HTR-8/SVneo (cell line): ENCODE results near the gene PUDP.

ENCODE experiments used
- DNase-seq: peaks from one replicate; pipeline ENCODE4 v3.0.0; 2011; ENCODE audit warnings: low spot score, mixed read lengths; ENCODE audit not compliant: insufficient read length
- FAIRE-seq: peaks from 2 replicates; lab custom pipeline; 2011; peaks lifted over from hg19 to GRCh38; lab: Jason Lieb, UNC

Gene PUDP

DNA sequence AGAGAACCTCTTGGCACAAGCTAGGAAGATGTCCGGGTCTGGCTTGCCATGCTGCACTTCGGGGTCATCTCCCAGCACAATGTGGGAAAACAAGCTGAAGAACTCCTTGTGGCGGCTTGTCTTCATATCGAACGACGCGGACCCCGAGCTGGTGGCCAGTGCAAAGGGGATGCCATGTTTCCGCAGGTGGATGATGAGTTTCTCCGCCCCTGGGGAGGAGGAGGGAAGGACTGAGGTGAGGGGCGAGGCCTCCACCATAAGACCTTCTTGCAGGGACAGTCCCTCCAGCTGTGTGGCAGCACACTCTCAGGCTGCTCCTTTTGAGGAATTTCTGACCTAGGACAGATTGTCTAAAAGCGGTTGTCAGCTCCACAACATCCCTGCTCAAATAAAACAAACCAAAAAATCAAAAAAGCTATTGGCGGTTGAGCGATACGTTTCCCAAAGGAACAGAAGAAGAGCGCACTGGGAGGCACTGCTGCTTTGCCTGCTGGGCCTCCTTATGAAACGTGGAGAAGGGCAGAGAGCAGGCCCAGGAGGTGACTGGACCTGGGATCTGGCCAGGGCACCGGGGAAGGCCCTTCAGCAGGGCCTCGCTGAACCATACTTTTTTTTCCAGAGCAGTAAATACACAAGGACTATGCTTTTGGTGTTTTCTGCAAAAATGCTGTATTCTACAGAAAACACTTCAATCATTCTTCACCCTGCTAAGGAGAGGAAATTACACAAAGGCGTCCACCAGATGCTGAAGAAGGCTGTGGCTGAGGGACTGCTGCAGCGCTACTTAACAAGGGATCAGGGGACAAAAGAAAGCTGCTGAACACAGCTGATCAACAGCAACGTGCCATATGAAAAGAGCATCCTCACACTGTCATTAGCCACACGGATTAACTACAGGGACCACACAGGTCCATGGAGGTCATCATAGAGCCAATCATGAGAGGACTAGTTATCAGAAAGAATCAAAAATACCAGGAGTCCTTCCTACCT lies 70.4 kb downstream of the PUDP start:
- DNase-seq (no peak), FAIRE-seq (no peak)

DNA sequence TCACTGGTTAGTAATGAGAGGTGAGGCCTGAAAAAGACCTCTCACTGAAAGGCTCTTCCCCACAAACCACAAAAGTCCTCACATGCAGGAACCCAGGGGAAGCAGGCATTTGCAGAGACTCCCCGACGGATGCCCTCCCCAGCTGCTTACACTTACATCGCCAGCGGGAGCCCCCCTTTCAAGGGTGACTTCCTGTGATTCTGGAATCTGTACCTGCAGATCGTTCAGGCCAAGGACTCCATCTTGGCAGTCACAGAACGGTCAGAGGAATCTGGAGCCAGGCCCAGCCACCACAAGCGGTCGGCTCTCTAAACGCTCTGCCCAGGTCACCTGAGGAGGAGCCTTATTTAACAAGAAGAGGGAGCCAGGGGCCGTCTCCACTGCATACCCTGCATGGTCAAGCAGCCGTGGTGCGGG lies 71.7 kb downstream of the PUDP start:
- DNase-seq: no peak

GRCh38 chrX:7074908-7075204 lies 73.1 kb downstream of the PUDP start:
- FAIRE-seq: no peak
- DNase-seq: no peak

More for the DNA sequence above, 71.7 kb downstream of the PUDP start:
- FAIRE-seq: no peak

DNA sequence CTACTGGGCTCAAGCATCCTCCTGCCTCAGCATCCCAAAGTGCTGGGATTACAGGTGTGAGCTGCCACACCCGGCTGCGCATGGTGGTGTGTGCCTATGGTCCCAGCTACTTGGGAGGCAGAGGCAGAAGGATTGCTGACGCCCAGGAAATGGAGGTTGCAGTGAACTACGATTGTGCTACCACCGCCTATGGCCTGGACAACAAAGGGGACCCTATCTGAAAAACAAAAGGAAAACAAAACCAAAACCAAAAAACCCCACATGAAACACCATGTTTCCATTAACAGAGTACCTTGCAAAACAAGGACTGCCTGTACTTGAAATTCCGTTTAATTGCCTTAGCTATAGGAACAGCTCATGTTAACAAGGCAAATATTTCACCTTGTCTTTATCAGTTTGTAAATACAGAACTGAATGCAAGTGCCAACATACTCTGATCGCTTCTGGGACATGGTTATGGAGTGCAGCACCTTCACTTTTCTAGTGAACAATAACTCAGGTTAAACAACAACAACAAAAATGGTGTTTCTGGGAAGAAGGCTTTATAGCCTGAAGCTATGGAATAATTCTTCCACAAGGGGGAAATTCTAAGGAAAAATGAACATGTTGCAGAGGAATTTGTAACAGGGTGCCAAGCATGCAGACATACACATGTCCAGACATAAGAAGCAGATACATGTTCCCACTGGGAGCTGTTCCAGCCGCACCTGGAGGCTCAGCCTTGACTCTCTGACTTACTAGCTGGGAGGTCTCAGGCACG lies 73.6 kb downstream of the PUDP start:
- DNase-seq (no peak), FAIRE-seq (no peak)

- DNase-seq (no peak), FAIRE-seq (no peak)
Observed at GRCh38 chrX:7073336-7073735, 74.6 kb downstream of the PUDP start.

GRCh38 chrX:7072856-7073255 lies 75.1 kb downstream of the PUDP start:
- DNase-seq (no peak), FAIRE-seq (no peak)

GRCh38 chrX:7071390-7071789 lies 76.6 kb downstream of the PUDP start:
- DNase-seq (no peak), FAIRE-seq (no peak)

DNA sequence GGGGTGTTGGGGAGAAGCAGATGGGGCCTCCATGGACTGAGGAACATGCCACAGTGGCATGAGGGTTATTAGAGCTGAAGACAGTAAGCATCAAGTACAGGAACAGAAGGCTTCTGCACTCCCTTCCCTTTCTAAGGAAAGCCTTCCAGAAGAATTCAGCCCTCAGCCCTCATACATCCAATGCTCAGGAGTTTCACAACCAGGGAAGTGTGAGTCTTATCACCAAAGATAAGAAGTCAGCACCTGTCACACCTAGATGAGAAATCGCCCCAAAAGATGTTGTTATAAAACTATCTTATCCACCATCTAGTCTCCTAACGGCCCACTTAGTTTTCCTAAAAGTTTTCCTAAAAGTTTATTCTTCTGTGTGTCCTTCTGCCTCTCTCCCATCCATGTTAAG lies 78.4 kb downstream of the PUDP start:
- no peak for DNase-seq
- FAIRE-seq: no peak

GRCh38 chrX:7068939-7069367 lies 79.0 kb downstream of the PUDP start:
- FAIRE-seq: peak; percentile 31
- DNase-seq: peak; percentile 21

DNA sequence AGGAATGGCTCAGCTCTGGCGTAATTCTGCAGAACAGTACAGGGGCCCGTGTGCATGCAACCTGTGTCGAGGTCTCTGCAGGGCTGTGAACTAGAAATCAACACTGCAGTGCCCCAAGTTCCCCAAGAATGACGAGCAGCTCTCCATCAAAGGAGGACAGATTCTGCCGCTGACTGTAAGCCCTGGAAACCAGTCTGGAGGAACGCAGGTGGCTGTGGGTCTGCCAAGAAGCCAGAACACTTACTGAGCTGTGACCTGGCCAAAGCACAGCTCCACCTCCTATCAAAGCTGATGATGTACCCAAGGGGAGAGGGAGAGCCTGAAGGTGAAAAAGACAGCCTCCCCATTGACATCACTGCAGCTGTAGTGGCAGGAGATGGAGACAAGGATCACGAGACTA lies 80.7 kb downstream of the PUDP start:
- no peak for FAIRE-seq
- DNase-seq: no peak

- FAIRE-seq: no peak
- no peak for DNase-seq
Observed at GRCh38 chrX:7065473-7065872, 82.5 kb downstream of the PUDP start.

DNA sequence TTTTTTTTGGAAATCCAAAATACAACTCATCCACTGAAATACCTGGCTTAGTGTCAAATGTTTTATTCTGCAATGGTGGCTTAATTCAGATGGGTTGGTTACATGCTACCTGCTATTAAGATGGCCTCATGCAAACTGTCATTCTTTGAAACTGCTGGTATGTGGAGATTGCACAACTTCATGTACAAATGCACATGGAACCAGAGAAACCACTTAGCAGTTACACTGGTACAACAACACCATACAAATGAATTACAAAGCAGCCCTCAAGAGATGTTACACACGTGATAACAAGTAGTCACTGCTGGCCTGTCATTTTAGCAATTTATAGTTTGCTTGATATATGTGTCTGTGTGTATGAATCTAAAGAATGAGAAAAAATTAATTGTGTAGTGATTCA lies 85.0 kb downstream of the PUDP start:
- DNase-seq (no peak), FAIRE-seq (no peak)

GRCh38 chrX:7062276-7062675 lies 85.7 kb downstream of the PUDP start:
- FAIRE-seq (no peak), DNase-seq (no peak)

DNA sequence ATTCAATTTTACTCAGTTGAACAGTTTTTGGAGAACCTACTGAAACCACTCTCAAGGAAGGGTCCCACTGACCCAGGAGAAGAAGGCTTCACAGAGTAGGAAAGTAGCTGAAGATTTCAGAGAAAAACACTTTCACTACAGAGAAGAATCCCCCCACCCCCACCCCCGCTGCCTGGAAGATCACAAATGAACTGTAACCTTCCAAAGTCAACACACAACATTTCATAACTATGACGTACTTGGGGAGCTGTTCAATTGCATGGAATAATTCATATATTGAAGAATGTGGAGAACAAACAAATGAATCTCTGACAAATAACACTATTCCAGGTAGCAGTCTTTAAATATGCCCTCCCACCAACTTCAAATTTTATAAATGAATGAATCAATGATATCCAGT lies 86.5 kb downstream of the PUDP start:
- FAIRE-seq (no peak), DNase-seq (no peak)

GRCh38 chrX:7060444-7060843 lies 87.5 kb downstream of the PUDP start:
- DNase-seq (no peak), FAIRE-seq (no peak)

GRCh38 chrX:7059859-7060258 lies 88.1 kb downstream of the PUDP start:
- FAIRE-seq: no peak
- no peak for DNase-seq

DNA sequence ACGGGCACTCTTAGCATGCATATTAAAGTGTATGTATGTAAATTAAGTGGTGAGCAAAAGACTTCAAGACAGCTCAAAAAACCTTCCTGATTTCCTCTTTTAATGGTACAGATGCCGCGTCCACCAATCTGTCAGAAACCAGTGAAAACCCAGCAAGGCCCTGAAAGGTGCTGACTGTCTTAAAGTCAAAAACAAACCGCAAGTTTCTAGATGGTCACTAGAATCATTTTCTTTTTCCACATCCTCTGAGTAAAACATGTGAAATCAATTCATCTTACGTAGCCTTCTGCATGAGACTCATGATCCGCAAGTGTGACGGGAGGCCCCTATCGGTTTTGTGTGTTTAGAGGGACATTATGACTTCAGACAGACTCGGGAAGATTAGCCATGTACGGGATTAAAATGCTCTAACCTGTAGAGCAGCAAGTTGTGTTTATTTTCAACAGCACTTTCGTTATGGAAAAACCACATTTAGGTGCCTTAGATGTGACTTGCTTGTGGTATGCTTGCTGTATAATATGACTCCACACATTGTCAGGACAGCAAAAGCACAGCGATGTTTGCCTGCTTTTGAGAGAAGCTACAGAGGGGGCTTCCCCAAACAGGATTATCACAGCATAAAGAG lies 88.6 kb downstream of the PUDP start:
- DNase-seq: no peak
- no peak for FAIRE-seq

DNA sequence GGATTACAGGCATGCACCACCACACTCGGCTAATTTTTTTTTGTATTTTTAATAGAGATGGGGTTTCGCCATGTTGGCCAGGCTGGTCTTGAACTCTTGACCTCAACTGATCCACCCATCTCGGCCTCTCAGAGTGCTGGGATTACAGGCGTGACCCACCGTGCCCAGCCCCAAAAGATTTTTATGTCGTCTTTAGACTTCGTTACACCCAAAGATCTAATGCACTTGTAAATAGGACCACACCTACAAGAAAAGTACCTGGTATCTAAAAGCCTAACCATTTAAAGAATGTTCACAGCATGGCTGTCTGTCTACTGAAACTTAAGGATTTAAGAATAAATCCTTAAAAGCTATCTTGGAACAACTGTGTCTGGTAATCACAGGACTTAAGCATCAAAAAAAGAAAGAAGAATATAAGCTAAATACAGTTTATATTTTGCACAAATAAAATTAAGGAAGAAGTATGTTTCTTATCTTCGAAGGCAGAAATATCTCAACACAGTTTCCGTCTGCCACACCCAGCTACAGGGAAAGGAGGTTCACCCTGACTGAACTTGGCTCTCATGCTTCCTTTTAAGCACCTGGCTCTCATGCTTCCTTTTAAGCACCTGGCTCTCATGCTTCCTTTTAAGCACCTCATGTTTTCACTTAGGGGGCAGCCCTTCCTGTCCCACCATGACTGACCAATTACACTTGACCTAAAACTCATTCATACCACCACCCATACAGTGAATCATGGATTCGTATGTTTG lies 92.4 kb downstream of the PUDP start:
- no peak for DNase-seq
- no peak for FAIRE-seq

DNA sequence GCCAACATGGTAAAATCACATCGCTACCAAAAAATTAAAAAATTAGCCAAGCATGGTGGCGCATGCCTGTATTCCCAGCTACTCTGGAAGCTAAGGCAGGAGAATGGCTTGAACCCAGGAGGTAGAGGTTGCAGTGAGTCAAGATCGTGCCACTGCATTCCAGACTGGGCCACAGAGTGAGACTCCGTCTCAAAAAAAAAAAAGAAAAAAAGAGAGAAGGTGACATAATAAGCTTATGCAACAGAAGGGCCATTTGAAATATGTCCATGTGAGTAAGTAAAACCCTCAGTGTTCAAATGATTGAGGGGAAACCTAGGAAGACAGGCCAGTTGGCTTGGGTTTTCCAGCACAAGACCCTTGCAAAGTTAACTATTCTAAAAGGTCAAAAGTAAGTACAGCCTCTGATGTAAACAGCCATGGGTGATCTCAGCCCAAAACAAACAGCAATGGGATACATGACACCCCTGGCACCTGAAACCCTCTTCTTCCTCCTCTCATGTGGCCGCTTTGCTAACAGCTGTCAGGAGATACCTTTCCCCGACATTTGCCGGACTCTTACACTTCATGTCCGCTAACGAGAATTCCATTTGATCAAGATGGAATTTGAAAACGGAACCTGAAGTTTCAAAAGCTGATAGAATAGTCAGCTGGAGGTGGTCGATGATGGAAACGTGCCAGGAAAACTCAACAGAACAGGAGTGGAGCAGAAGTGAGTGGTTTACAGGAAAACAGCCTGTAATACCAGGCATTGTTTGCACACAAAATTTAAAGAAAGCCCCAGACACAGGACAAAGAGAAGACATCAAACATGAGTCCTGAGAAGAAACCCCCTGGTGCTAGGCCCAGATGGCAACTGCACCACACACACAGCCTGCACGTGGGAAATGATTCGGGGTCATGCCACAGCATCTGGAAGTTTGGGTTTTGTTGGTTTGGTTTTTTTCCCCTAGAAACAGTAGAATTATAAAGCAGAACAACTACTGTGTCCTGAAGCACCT lies 93.4 kb downstream of the PUDP start:
- FAIRE-seq (no peak), DNase-seq (no peak)
